Smooth muscle cell (in vitro differentiated cells): ENCODE measurements around the gene CHST11. TPM values are rescaled to one million over a fixed set of nuclear protein-coding genes. Genes with fewer than 3 reads are reported as not detected.

Source experiments
- DNase-seq: peaks from one replicate; lab custom pipeline; 2025; ENCODE audit not compliant: unreplicated experiment; lab: John Stamatoyannopoulos, UW
- H2AFZ ChIP-seq: fragments of 200-600 bp; sonication (generic); 2 replicates; pipeline ENCODE4 v1.6.0; 2016; ENCODE audit warnings: antibody characterized with exemption, low read depth, mild to moderate bottlenecking
- H3F3A ChIP-seq: fragments of 200-600 bp; sonication (generic); 2 replicates; pipeline ENCODE4 v1.6.0; 2017; ENCODE audit warnings: antibody characterized with exemption, low read depth
- H3K27ac ChIP-seq: fragments of 200-600 bp; sonication (generic); 2 replicates; pipeline ENCODE4 v1.5.1; 2016; ENCODE audit warnings: low read depth, mild to moderate bottlenecking
- H3K27me3 ChIP-seq: fragments of 200-600 bp; sonication (generic); 2 replicates; pipeline ENCODE4 v1.6.1; 2016; ENCODE audit warnings: low read depth, mild to moderate bottlenecking
- H3K36me3 ChIP-seq: fragments of 200-600 bp; sonication (generic); 2 replicates; pipeline ENCODE4 v1.5.1; 2016; ENCODE audit warnings: low read depth
- H3K4me1 ChIP-seq: fragments of 200-600 bp; sonication (generic); 2 replicates; pipeline ENCODE4 v1.5.1; 2016; ENCODE audit warnings: low read depth
- H3K4me2 ChIP-seq: fragments of 200-600 bp; sonication (generic); 2 replicates; pipeline ENCODE4 v1.6.0; 2016; ENCODE audit warnings: mild to moderate bottlenecking
- H3K4me3 ChIP-seq: fragments of 200-600 bp; sonication (generic); 2 replicates; pipeline ENCODE4 v1.5.1; 2016; ENCODE audit warnings: mild to moderate bottlenecking
- H3K79me2 ChIP-seq: fragments of 200-600 bp; sonication (generic); 2 replicates; pipeline ENCODE4 v1.6.0; 2016; ENCODE audit warnings: low read depth, mild to moderate bottlenecking
- H3K9ac ChIP-seq: fragments of 200-600 bp; sonication (generic); 2 replicates; pipeline ENCODE4 v1.6.0; 2016; ENCODE audit warnings: low read depth
- H3K9me3 ChIP-seq: fragments of 200-600 bp; sonication (generic); replicated peaks from 2 replicates; pipeline ENCODE4 v1.5.1; 2016; ENCODE audit warnings: low read depth
- H4K20me1 ChIP-seq: fragments of 200-600 bp; sonication (generic); 2 replicates; pipeline ENCODE4 v1.6.0; 2016; ENCODE audit warnings: low read depth
- CTCF ChIP-seq: fragments of 200-600 bp; sonication (generic); IDR thresholded peaks from 2 replicates; pipeline ENCODE4 v1.5.1; 2017; ENCODE audit warnings: borderline replicate concordance, mild to moderate bottlenecking, antibody characterized with exemption; ENCODE audit not compliant: insufficient read depth, poor library complexity, severe bottlenecking
- WGBS: methylation state at CpG from one replicate; pipeline ENCODE4 v1.1.7; 2016; ENCODE audit warnings: low lambda C conversion rate; 5-methylcytosine and 5-hydroxymethylcytosine counted together
- polyA plus RNA-seq: library from polyadenylated mRNA; unstranded; fragments of >200 nt; fragmentation: Nextera tagmentation; extraction: Ambion mirVana; gene quantifications from 2 replicates; pipeline ENCODE4 v1.2.1, GENCODE V29; 2016
- total RNA-seq: library from RNA; depleted of rRNA; stranded (reverse); fragments of >200 nt; gene quantifications from 2 replicates; pipeline ENCODE4 v1.2.3, GENCODE V29; 2014

The CHST11 gene
- total and polyA plus RNA-seq, 2 experiments from 2014 or later = 6.9 to 10.2 TPM

- H3K9me3 ChIP-seq = no peaks in the 10 kb centered on the region
- no peak overlapping the region for H2AFZ ChIP-seq
- H3K4me2 ChIP-seq = no peak overlapping the region
- H3K27me3 ChIP-seq = no peaks in the 10 kb centered on the region
- no peak overlapping the region for H3K9ac ChIP-seq
- no peak for DNase-seq
- no peaks in the 10 kb centered on the region for H3F3A ChIP-seq
- H3K4me1 ChIP-seq = no peaks in the 10 kb centered on the region
- no peak for TF ChIP-seq CTCF
- H3K27ac ChIP-seq = no peak overlapping the region
- H3K36me3 ChIP-seq = no peaks in the 10 kb centered on the region
- no peaks in the 10 kb centered on the region for H3K79me2 ChIP-seq
- no peak overlapping the region for H3K4me3 ChIP-seq
- peaks cover 52% of the 10 kb centered on the region for H4K20me1 ChIP-seq
- WGBS = 72% methylated on average over 8 of the region's 8 CpGs
These were observed 41.6 kb downstream of the CHST11 start for GRCh38 chr12:104498211-104498801.

- Histone ChIP-seq H3K27ac (no peak overlapping the region), H3K27me3 (no peaks in the 10 kb centered on the region), H3K4me1 (no peaks in the 10 kb centered on the region), H3K9me3 (no peaks in the 10 kb centered on the region), H3K9ac (no peak overlapping the region), H3K4me2 (no peak overlapping the region), H4K20me1 (peaks cover 67% of the 10 kb centered on the region), H3F3A (no peaks in the 10 kb centered on the region), H3K36me3 (no peaks in the 10 kb centered on the region), H2AFZ (no peak overlapping the region), H3K4me3 (no peak overlapping the region), H3K79me2 (no peaks in the 10 kb centered on the region)
- WGBS = 77% methylated on average over 4 of the region's 4 CpGs
- no peak for DNase-seq
- TF ChIP-seq CTCF = no peak
These were observed 43.1 kb downstream of the CHST11 start for GRCh38 chr12:104499668-104500332.

DNA sequence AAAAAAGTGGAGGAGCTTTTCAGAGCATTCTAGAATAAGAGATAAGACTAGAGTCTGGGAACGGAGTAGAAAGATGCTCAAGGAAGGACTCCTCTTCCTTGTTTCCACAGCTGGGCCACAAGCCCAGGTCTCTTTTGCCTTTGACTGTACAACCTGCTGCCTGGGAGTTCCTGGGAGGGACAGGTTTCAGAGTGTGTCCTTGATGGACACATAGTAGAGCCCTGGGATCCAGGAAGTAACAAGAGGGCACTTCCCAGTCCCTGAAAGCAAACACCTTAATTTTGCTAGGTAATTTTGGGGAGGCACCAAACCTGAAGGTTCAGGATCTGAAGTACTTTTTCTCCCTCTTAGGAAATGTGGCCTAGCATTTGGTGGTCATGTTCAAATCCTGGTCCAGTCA, 44.4 kb downstream of the CHST11 start:
- Histone ChIP-seq H3K9ac (no peak overlapping the region), H3K79me2 (no peaks in the 10 kb centered on the region), H2AFZ (no peak overlapping the region), H3K4me1 (no peaks in the 10 kb centered on the region), H3K36me3 (no peaks in the 10 kb centered on the region), H4K20me1 (peaks cover 78% of the 10 kb centered on the region), H3K27ac (no peak overlapping the region), H3K4me3 (no peak overlapping the region), H3K9me3 (no peaks in the 10 kb centered on the region), H3K4me2 (no peak overlapping the region), H3F3A (no peaks in the 10 kb centered on the region), H3K27me3 (no peaks in the 10 kb centered on the region)
- 96% methylated on average over 1 of the region's 1 CpG for WGBS
- TF ChIP-seq CTCF = no peak
- no peak for DNase-seq

- no peak overlapping the region for H3K4me3 ChIP-seq
- no peak for DNase-seq
- no peaks in the 10 kb centered on the region for H3K79me2 ChIP-seq
- H2AFZ ChIP-seq = no peak overlapping the region
- H3K27me3 ChIP-seq = no peaks in the 10 kb centered on the region
- H3K9me3 ChIP-seq = no peaks in the 10 kb centered on the region
- no peaks in the 10 kb centered on the region for H3K4me1 ChIP-seq
- 88% methylated on average over 3 of the region's 3 CpGs for WGBS
- peaks cover 83% of the 10 kb centered on the region for H4K20me1 ChIP-seq
- TF ChIP-seq CTCF = no peak
- H3K27ac ChIP-seq = no peak overlapping the region
- no peaks in the 10 kb centered on the region for H3K36me3 ChIP-seq
- H3F3A ChIP-seq = no peaks in the 10 kb centered on the region
- H3K4me2 ChIP-seq = no peak overlapping the region
- H3K9ac ChIP-seq = no peak overlapping the region
These were observed 44.9 kb downstream of the CHST11 start for GRCh38 chr12:104501660-104502059.
